Measurements from ENCODE around the gene SPOCK3.

The SPOCK3 gene

GRCh38 chr4:166957451-166957850, 276.8 kb downstream of the SPOCK3 start:
- no peak for DNase-seq (ENCODE audit: low spot score)
- Histone ChIP-seq H3K4me1 (ENCODE audit: insufficient read depth, poor library complexity, severe bottlenecking) (no peaks in the 10 kb centered on the region), H3K27ac (ENCODE audit: poor library complexity, severe bottlenecking) (no peak overlapping the region), H3K27me3 (ENCODE audit: insufficient read depth, poor library complexity, severe bottlenecking) (no peaks in the 10 kb centered on the region), H3K4me3 (ENCODE audit: severe bottlenecking) (no peak overlapping the region), H3K36me3 (ENCODE audit: low read depth) (no peaks in the 10 kb centered on the region), H3K9me3 (ENCODE audit: severe bottlenecking) (no peaks in the 10 kb centered on the region)
- no peak for TF ChIP-seq CTCF (IDR thresholded peaks at IDR 0.05; ENCODE audit: poor library complexity, severe bottlenecking)
- peak; percentile 41; the same call in 1 of the 3 replicates for ATAC-seq (ENCODE audit: low read depth)

- H3K27ac ChIP-seq (ENCODE audit: poor library complexity, severe bottlenecking): no peak overlapping the region
- TF ChIP-seq CTCF (IDR thresholded peaks at IDR 0.05; ENCODE audit: poor library complexity, severe bottlenecking): no peak
- H3K4me3 ChIP-seq (ENCODE audit: severe bottlenecking): no peak overlapping the region
- DNase-seq (ENCODE audit: low spot score) (no peak), ATAC-seq (ENCODE audit: low read depth) (no peak)
- H3K36me3 ChIP-seq (ENCODE audit: low read depth): no peaks in the 10 kb centered on the region
- no peaks in the 10 kb centered on the region for H3K9me3 ChIP-seq (ENCODE audit: severe bottlenecking)
- no peaks in the 10 kb centered on the region for H3K4me1 ChIP-seq (ENCODE audit: insufficient read depth, poor library complexity, severe bottlenecking)
- no peaks in the 10 kb centered on the region for H3K27me3 ChIP-seq (ENCODE audit: insufficient read depth, poor library complexity, severe bottlenecking)
Measured at GRCh38 chr4:166956484-166956883, 277.8 kb downstream of the SPOCK3 start.

GRCh38 chr4:166941629-166942028, 292.7 kb downstream of the SPOCK3 start:
- no peaks in the 10 kb centered on the region for H3K36me3 ChIP-seq (ENCODE audit: low read depth)
- no peak for DNase-seq (ENCODE audit: low spot score)
- peak; percentile 92 for ATAC-seq (ENCODE audit: low read depth)
- no peak for TF ChIP-seq CTCF (IDR thresholded peaks at IDR 0.05; ENCODE audit: poor library complexity, severe bottlenecking)
- H3K4me3 ChIP-seq (ENCODE audit: severe bottlenecking): no peak overlapping the region
- H3K4me1 ChIP-seq (ENCODE audit: insufficient read depth, poor library complexity, severe bottlenecking): no peaks in the 10 kb centered on the region
- no peaks in the 10 kb centered on the region for H3K27me3 ChIP-seq (ENCODE audit: insufficient read depth, poor library complexity, severe bottlenecking)
- no peak overlapping the region for H3K27ac ChIP-seq (ENCODE audit: poor library complexity, severe bottlenecking)
- H3K9me3 ChIP-seq (ENCODE audit: severe bottlenecking): no peaks in the 10 kb centered on the region

GRCh38 chr4:166930464-166930863, 303.8 kb downstream of the SPOCK3 start:
- H3K4me1 ChIP-seq (ENCODE audit: insufficient read depth, poor library complexity, severe bottlenecking): no peaks in the 10 kb centered on the region
- no peak overlapping the region for H3K27ac ChIP-seq (ENCODE audit: poor library complexity, severe bottlenecking)
- H3K9me3 ChIP-seq (ENCODE audit: severe bottlenecking): no peaks in the 10 kb centered on the region
- H3K4me3 ChIP-seq (ENCODE audit: severe bottlenecking): no peak overlapping the region
- TF ChIP-seq CTCF (IDR thresholded peaks at IDR 0.05; ENCODE audit: poor library complexity, severe bottlenecking): no peak
- DNase-seq (ENCODE audit: low spot score) (no peak), ATAC-seq (ENCODE audit: low read depth) (no peak)
- no peaks in the 10 kb centered on the region for H3K36me3 ChIP-seq (ENCODE audit: low read depth)
- H3K27me3 ChIP-seq (ENCODE audit: insufficient read depth, poor library complexity, severe bottlenecking): no peaks in the 10 kb centered on the region

- no peaks in the 10 kb centered on the region for H3K9me3 ChIP-seq (ENCODE audit: severe bottlenecking)
- no peaks in the 10 kb centered on the region for H3K36me3 ChIP-seq (ENCODE audit: low read depth)
- ATAC-seq (ENCODE audit: low read depth): peak; percentile 90
- H3K27ac ChIP-seq (ENCODE audit: poor library complexity, severe bottlenecking): no peak overlapping the region
- no peak overlapping the region for H3K4me3 ChIP-seq (ENCODE audit: severe bottlenecking)
- H3K27me3 ChIP-seq (ENCODE audit: insufficient read depth, poor library complexity, severe bottlenecking): no peaks in the 10 kb centered on the region
- no peak for DNase-seq (ENCODE audit: low spot score)
- H3K4me1 ChIP-seq (ENCODE audit: insufficient read depth, poor library complexity, severe bottlenecking): no peaks in the 10 kb centered on the region
- TF ChIP-seq CTCF (IDR thresholded peaks at IDR 0.05; ENCODE audit: poor library complexity, severe bottlenecking): no peak
Measured at GRCh38 chr4:166924424-166924823, 309.9 kb downstream of the SPOCK3 start.
